Keratinocyte (primary cell): ENCODE results near the gene GADD45G. TPM values are rescaled to one million over a fixed set of nuclear protein-coding genes. Genes with fewer than 3 reads are reported as not detected.

Source experiments
- DNase-seq: peaks from one replicate; pipeline ENCODE4 v3.0.0-alpha.2; 2011; ENCODE audit warnings: low read depth, missing footprints, low spot score
- FAIRE-seq: peaks from 2 replicates; lab custom pipeline; 2011; peaks lifted over from hg19 to GRCh38; lab: Jason Lieb, UNC
- H2AFZ ChIP-seq: 2 replicates; pipeline ENCODE4 v1.6.0; 2012; ENCODE audit warnings: low read length, control low read depth, inconsistent platforms; ENCODE audit not compliant: control insufficient read depth
- H3K27ac ChIP-seq: 2 replicates; pipeline ENCODE4 v1.5.1; 2011; ENCODE audit warnings: low read length; ENCODE audit not compliant: control insufficient read depth, insufficient read depth
- H3K27me3 ChIP-seq: 3 replicates; pipeline ENCODE4 v1.6.0; 2011; ENCODE audit warnings: low read length; ENCODE audit not compliant: control insufficient read depth, insufficient read depth; ENCODE audit errors: extremely low read depth
- H3K36me3 ChIP-seq, 2 experiments: 2 replicates in 1 of 2; 3 replicates in 1 of 2; pipeline ENCODE4 v1.5.1; 2011; ENCODE audit warnings: low read length in 2 of 2, mild to moderate bottlenecking in 1 of 2; ENCODE audit not compliant: control insufficient read depth in 2 of 2, insufficient read depth in 2 of 2; ENCODE audit errors: extremely low read depth in 1 of 2
- H3K4me1 ChIP-seq: 3 replicates; pipeline ENCODE4 v1.5.1; 2011; ENCODE audit warnings: low read length; ENCODE audit not compliant: control insufficient read depth, insufficient read depth; ENCODE audit errors: extremely low read depth
- H3K4me2 ChIP-seq: 3 replicates; pipeline ENCODE4 v1.6.0; 2011; ENCODE audit warnings: low read depth, low read length; ENCODE audit not compliant: control insufficient read depth, insufficient read depth; ENCODE audit errors: extremely low read depth
- H3K4me3 ChIP-seq, 3 experiments: fragments of 200-600 bp in 1 of 3; sonication (generic) in 1 of 3; 2 replicates in 2 of 3; 3 replicates in 1 of 3; pipeline ENCODE4 v1.5.1; 2011 to 2016; ENCODE audit warnings: low read length in 3 of 3, mild to moderate bottlenecking in 3 of 3, control low read depth in 2 of 3, inconsistent platforms in 1 of 3, low read depth in 1 of 3, mixed read lengths in 1 of 3, mixed run types in 1 of 3, moderate library complexity in 1 of 3; ENCODE audit not compliant: control insufficient read depth in 2 of 3, insufficient read depth in 2 of 3; ENCODE audit errors: extremely low read depth in 1 of 3
- H3K79me2 ChIP-seq: 2 replicates; pipeline ENCODE4 v1.6.0; 2012; ENCODE audit warnings: low read length; ENCODE audit not compliant: control insufficient read depth, insufficient read depth
- H3K9ac ChIP-seq: 3 replicates; pipeline ENCODE4 v1.6.0; 2011; ENCODE audit warnings: low read length; ENCODE audit not compliant: control insufficient read depth, insufficient read depth; ENCODE audit errors: extremely low read depth
- H3K9me1 ChIP-seq: 3 replicates; pipeline ENCODE4 v1.6.0; 2011; ENCODE audit warnings: low read length; ENCODE audit not compliant: control insufficient read depth, insufficient read depth; ENCODE audit errors: extremely low read depth
- H3K9me3 ChIP-seq: 2 replicates; pipeline ENCODE4 v1.5.1; 2012; ENCODE audit warnings: low read depth, low read length; ENCODE audit not compliant: control insufficient read depth
- H4K20me1 ChIP-seq: 3 replicates; pipeline ENCODE4 v1.6.0; 2011; ENCODE audit warnings: low read length; ENCODE audit not compliant: control insufficient read depth, insufficient read depth; ENCODE audit errors: extremely low read depth
- CTCF ChIP-seq, 3 experiments: IDR thresholded peaks in 1 of 3; conservative IDR thresholded peaks in 1 of 3; optimal IDR thresholded peaks in 1 of 3; 2 replicates in 2 of 3; 3 replicates in 1 of 3; pipeline versions ENCODE3 to v1.5.1; 2011; ENCODE audit warnings: low read length in 3 of 3, mild to moderate bottlenecking in 3 of 3, moderate library complexity in 2 of 3, control low read depth in 1 of 3, inconsistent platforms in 1 of 3; ENCODE audit not compliant: insufficient read depth in 2 of 3; ENCODE audit errors: extremely low read depth in 1 of 3
- EZH2 ChIP-seq: IDR thresholded peaks from one replicate; pipeline ENCODE4 v1.6.1; 2012; ENCODE audit warnings: inconsistent platforms, mild to moderate bottlenecking, low read length, moderate library complexity
- dilution Hi-C: fragments of 300-500 bp; cut with MboI; formaldehyde crosslinking; loops from one replicate; pipeline ENCODE4 v1.7.0; 2020; ENCODE audit warnings: low sequenced_read_pairs; ENCODE audit not compliant: extremely low pct_ligation_motif_present
- polyA plus RNA-seq, 5 experiments: library from polyadenylated mRNA; depleted of rRNA in 3 of 5; stranded (reverse) in 3 of 5; stranded (forward) in 1 of 5; unstranded in 1 of 5; fragments of >200 nt; gene quantifications; 1 replicate in 1 of 5; 2 replicates in 3 of 5; 3 replicates in 1 of 5; pipeline versions ENCODE4 v1.2.1 to v1.2.3, GENCODE V29; 2011 to 2012; ENCODE audit warnings: missing spikeins in 2 of 5, low read depth in 1 of 5, low replicate concordance in 1 of 5

GADD45G gene
- polyA plus RNA-seq, 1 donor (not counting 4 experiments of a cell fraction or from before 2014, with no cell fraction given), result 0.05 TPM

DNA sequence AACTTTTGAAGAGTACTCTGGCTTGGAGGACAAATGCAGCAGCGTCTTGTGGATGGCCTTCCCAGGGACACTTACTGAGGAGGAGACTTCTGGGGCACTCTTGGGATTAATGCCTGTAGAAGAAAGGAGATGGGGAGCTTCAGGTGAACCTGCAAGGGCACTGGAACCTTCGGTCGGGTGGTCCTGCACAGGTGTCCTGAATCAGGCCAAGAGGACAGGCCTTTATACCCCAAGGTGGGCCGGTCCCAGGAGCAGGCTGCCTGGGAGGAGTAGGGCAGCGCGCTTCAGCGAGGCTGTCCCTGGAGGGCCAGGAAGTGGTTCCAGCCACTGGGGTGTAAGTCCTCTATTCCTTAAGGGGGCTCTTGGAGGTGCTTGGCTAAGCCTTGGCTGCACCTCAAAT lies 27.9 kb downstream of the GADD45G start:
- Histone ChIP-seq H3K4me3 (no peak overlapping the region), H3K9me3 (no peaks in the 10 kb centered on the region), H4K20me1 (no peaks in the 10 kb centered on the region), H3K9me1 (no peaks in the 10 kb centered on the region), H3K27me3 (no peaks in the 10 kb centered on the region), H2AFZ (no peak overlapping the region), H3K27ac (no peak overlapping the region), H3K79me2 (no peaks in the 10 kb centered on the region), H3K4me2 (no peak overlapping the region), H3K9ac (no peak overlapping the region), H3K4me1 (peaks cover 16% of the 10 kb centered on the region), H3K36me3 (no peaks in the 10 kb centered on the region)
- FAIRE-seq, result no peak
- DNase-seq, result no peak
- dilution Hi-C loops, result no loop called here
- TF ChIP-seq CTCF (optimal IDR thresholded peaks at IDR 0.05 in 1 of 3, IDR thresholded peaks at IDR 0.05 in 1 of 3, conservative IDR thresholded peaks at IDR 0.05 in 1 of 3; ENCODE audit: extremely low read depth in 1 of 3, insufficient read depth in 2 of 3, low read length in 3 of 3) (no peak), EZH2 (no peak)

DNA sequence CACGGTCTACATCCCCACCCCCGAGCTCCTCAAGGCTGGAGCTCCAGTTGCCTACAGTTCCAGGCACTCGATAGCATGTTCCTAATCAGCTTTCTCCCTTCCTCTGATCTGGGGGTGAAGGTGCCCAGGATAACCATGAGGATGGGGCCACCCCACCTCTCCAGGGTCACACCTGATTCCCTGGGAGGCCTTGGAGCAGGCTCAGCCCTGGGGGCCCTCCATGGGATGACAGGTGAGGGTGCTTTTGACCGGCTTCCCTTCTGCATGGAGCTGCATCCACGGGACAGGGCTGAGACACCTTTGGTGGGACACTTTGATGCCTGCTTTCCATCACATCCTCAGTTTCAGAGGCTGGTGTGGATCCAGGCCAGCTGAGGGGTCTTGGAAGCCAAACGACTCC lies 28.6 kb downstream of the GADD45G start:
- TF ChIP-seq CTCF (optimal IDR thresholded peaks at IDR 0.05 in 1 of 3, IDR thresholded peaks at IDR 0.05 in 1 of 3, conservative IDR thresholded peaks at IDR 0.05 in 1 of 3; ENCODE audit: extremely low read depth in 1 of 3, insufficient read depth in 2 of 3, low read length in 3 of 3) (no peak), EZH2 (no peak)
- H3K9me1 ChIP-seq, result no peaks in the 10 kb centered on the region
- no peak overlapping the region for H3K4me2 ChIP-seq
- FAIRE-seq (no peak), DNase-seq (no peak)
- H3K27ac ChIP-seq, result no peak overlapping the region
- no peak overlapping the region for H3K9ac ChIP-seq
- no peaks in the 10 kb centered on the region for H4K20me1 ChIP-seq
- no peaks in the 10 kb centered on the region for H3K79me2 ChIP-seq
- H3K9me3 ChIP-seq, result no peaks in the 10 kb centered on the region
- no peak overlapping the region for H3K4me3 ChIP-seq
- H2AFZ ChIP-seq, result no peak overlapping the region
- H3K27me3 ChIP-seq, result no peaks in the 10 kb centered on the region
- no peaks in the 10 kb centered on the region for H3K36me3 ChIP-seq
- dilution Hi-C loops, result no loop called here
- H3K4me1 ChIP-seq, result peaks cover 16% of the 10 kb centered on the region
